ENCODE data around the gene PRSS35.
"Not testable (repeated sequence)": the region's sequence is repeated elsewhere in the genome, so short reads cannot be mapped to it uniquely, and the experiment has no call there.

Gene PRSS35

GRCh38 chr6:83511901-83512681, at the start of gene PRSS35:
PRSS35 (plus strand) TSS chr6:83512534; CDS start chr6:83523442, 10,908 bp downstream.
- no peak for DNase-seq (ENCODE audit: low spot score)

GRCh38 chr6:83463886-83464285, 48.4 kb upstream of the PRSS35 start:
- no peak for DNase-seq (ENCODE audit: low spot score)

GRCh38 chr6:83464381-83465140, 47.8 kb upstream of the PRSS35 start:
- no peak for DNase-seq (ENCODE audit: low spot score)

- no peak for DNase-seq (ENCODE audit: low spot score)
These were observed 46.0 kb upstream of the PRSS35 start for GRCh38 chr6:83466328-83466727.

- peak; percentile 3 for DNase-seq (ENCODE audit: low spot score)
These were observed 44.7 kb upstream of the PRSS35 start for GRCh38 chr6:83467620-83468036.

DNA sequence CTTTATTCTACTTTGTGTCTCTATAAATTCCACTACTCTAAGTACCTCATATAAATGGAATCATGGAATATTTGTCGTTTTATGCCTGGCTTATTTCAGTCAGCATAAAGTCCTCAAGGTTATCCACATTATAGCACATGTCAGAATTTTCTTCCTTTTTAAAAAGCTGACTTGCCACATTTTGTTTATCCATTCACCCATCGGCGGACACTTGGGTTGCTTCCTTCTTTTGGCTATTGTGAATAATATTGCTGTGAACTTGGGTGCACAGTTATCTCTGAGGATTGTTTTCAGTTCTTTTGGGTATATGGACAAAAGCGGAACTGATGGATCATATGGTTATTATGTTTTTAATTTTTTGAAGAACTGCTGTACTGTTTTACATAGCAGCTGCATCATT, 42.3 kb upstream of the PRSS35 start:
- DNase-seq (ENCODE audit: low spot score), result no peak

DNA sequence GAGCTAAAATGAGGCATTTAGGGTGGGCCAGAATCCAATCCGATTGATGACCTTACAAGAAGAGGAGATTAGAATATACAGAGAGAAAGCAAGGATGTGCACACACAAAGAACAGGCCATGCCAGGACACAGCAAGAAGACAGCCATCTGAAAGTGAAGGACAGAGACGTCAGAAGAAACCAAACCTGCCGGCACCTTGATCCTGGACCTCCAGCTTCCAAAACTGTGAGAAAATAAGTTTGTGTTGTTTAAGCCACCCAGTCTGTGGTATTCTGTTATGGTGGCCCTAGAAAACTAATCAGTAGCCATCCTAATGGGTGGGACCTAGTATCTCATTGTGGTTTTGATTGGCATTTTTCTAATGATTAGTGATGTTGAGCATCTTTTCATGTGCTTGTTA, 41.7 kb upstream of the PRSS35 start:
- no peak for DNase-seq (ENCODE audit: low spot score)

DNA sequence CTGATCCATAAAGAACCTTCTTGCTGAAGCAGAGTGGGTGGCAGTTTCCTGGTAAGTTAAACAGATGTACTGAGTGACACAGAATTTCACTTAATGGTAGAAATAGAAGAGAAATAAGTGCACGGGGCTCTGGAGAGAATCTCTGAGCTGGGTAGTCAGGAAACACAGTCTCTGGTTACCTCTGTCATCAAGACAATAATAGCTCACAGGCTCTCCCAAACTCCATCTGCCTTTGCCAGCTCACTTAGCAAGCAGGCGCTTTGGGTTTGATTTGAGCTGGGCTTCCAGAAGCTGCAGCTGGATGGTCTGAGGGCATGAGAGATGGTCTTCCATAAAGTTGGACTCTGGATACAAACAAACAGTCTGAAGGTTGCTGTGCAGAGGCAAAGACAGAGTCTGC, 39.6 kb upstream of the PRSS35 start:
- no peak for DNase-seq (ENCODE audit: low spot score)

- DNase-seq (ENCODE audit: low spot score), result no peak
These were observed 38.0 kb upstream of the PRSS35 start for GRCh38 chr6:83474309-83474708.

DNA sequence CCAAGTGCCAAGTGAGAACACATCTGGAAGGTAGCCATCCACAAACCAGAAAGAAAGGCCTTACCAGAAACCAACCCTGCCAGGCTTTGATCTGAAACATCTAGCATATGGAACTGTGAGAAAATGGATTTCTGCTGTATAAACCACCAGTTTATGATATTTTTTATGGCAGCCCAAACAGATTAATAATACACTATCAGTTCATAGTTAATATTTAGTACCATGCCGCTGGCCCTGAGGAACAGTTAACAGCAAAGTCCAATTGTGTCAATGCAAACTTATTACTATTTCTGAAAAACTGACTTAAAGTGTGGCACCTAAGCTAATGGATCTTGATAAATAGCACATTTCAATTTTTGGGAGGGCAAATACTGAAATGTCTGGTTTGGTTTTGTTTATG, 35.4 kb upstream of the PRSS35 start:
- DNase-seq (ENCODE audit: low spot score), result no peak

DNA sequence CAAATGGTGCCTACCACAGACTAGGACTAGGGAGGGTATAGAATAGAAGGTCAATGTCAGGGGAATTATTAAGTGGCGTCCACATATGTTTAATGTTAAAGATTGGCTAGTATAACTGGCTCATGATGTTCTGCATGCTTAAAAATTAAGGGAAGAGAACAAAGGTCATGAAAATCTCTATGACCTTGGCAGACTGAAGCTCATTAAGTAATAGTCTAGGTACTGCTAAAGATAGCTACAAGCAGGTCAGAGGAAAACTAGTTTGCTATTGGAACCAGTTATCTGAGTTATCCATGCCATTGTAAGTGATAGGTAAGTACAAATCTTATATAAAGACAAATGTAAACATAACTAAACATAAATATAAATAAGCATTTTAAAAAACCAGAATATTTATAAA, 32.9 kb upstream of the PRSS35 start:
- DNase-seq (ENCODE audit: low spot score), result no peak

- DNase-seq (ENCODE audit: low spot score), result no peak
These were observed 31.9 kb upstream of the PRSS35 start for GRCh38 chr6:83480470-83480869.

DNA sequence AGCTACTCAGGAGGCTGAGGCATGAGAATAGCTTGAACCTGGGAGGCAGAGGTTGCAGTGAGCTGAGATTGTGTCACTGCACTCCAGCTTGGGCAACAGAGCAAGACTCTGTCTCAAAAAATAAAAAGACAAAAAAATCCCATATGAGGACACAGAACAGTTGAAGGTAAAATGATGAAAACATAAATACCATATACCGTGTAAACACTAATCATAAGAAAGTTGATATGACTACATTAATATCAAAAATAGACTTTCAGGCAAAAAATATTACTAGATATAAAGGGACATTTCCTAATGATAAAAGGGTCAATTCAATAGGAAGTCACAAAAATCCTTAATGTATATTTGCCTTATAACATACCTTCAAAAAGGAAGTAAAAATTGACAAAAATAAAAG, 30.4 kb upstream of the PRSS35 start:
- not testable (repeated sequence) for DNase-seq (ENCODE audit: low spot score)

DNA sequence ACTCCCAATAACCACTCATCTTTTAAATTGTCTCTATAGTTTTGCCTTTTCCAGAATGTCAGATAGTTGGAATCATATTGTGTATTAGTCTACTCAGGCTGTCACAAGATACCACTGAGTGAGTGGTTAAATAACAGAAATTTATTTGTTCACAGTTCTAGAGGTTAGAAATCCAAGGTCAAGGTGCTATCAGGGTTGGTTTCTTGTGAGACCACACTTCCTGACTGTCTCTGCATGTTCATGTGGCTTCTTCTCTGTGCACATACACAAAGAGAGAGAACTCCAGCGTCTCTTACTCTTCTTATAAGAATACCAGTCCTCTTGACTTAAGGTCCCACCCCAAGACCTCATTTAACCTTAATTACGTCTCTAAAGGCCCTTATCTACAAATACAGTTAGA, 23.9 kb upstream of the PRSS35 start:
- no peak for DNase-seq (ENCODE audit: low spot score)

DNA sequence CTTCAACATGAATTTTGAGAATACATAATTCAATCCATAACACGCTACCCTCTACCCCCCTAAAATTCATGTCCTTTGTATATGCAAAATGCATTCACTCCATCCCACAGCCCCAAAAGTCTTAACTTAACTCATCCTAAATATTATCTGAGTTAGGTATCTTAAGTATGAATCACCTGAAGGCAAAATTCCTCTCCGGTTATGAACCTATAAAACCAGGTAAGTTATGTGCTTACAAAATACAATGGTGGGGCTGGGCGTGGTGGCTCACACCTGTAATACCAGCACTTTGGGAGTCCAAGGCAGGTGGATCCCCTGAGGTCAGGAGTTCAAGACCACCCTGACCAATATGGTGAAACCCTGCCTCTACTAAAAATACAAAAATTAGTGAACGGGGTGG, 23.5 kb upstream of the PRSS35 start:
- no peak for DNase-seq (ENCODE audit: low spot score)

- no peak for DNase-seq (ENCODE audit: low spot score)
These were observed 22.0 kb upstream of the PRSS35 start for GRCh38 chr6:83490217-83490807.

DNA sequence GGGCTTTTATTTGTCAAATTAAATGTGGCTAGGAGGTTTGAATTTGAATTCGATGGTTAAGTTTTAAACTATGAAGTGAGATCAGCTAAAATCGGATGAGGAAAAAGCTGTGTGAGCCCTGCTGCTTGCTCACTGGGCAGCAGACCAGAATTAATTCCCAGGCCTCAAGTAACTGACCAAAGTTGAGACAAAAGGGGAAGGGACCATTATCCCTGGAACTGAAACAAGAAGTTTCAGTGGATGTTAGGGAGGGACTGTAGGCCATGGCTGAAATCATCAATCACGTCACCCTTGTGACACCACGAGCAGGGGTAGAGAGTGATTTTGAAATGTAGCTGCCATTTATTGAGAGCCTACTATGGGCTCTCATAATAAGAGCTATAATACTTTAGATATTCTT, 7.0 kb upstream of the PRSS35 start:
- DNase-seq (ENCODE audit: low spot score), result no peak

GRCh38 chr6:83509441-83509840, 2.9 kb upstream of the PRSS35 start:
- no peak for DNase-seq (ENCODE audit: low spot score)

DNA sequence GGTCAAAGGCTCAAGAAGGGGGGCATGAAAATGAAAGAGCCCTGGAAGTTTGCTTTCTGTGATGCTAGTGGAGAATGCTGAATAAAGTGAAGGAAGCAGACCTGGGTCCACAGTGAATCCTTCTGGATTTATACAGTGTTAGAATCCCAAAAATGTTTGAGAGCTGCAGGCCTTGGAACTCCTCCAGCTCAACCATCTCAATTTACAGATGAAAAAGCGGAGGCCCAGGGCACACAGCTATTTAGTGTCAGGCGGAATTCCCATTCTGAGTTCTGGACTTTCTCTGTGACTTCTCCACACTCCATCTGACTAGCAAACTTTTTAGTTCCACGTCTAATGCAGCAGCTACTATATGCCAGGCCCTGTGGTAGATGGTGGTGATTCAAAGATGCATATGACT, 1.5 kb upstream of the PRSS35 start:
- DNase-seq (ENCODE audit: low spot score), result no peak

DNA sequence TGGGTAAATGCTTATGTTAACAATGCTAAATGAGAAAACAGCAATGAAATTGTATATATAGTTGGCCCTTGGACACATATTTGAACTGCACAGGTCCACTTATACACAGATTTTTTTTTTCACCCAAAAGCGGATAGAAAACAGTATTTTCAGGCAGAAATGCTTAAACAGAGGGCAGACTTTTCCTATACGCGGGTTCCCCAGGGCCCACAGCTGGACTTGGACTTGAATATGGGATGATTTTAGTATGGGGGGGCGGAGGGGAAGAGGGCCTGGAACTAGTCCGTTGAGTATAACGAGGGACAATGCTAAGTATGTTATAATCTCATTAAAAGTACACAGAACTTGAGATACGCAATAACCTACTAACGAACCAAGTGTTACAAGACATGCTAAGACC, 1.1 kb upstream of the PRSS35 start:
- no peak for DNase-seq (ENCODE audit: low spot score)

DNA sequence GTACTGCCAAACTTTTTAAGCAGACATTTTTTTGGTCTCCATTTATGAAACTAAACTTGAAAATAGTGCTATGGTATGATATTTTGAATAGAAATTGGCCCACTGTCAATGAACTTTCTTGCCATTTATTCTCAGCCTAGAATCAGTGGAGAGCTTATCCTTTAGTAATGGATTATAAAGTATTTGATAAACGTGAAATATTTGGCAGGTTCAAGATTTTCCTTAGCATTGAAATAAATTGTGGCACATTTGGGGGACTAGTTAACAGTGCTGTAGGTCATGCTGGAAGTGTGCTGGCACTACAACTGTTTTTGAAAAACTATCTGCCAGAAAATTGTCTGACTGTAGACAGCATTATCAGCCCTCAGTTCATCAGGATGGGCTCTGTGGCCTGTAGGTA, 2.1 kb downstream of the PRSS35 start:
- no peak for DNase-seq (ENCODE audit: low spot score)

DNA sequence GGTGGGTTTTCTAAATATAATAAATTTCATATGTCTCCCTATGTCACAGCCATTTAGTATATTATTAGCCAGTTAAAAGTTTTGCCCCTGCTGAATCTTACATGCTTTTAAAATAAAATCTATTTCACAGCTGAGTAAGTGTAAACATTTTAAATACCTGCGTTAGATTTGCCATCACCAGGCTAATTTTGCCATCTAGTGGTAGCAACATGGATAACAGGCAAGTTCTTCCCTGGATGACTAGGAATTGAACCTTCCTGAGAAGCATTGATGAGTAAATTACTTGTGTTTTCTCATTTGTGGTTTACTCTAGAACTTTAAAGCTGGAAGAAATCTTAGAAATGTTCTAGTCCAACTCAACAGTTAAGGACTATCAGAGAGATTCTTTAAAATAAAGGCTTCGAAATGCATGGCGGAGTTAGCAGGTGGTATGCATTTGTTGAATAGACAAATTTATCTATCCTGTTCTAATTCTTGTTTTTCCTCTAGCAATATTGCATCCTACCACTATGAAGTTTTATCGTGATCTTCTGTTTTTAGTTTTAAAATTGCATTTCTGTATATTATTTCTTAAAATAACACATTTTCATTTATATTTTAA, 2.6 kb downstream of the PRSS35 start:
- DNase-seq (ENCODE audit: low spot score), result peak; percentile 53

DNA sequence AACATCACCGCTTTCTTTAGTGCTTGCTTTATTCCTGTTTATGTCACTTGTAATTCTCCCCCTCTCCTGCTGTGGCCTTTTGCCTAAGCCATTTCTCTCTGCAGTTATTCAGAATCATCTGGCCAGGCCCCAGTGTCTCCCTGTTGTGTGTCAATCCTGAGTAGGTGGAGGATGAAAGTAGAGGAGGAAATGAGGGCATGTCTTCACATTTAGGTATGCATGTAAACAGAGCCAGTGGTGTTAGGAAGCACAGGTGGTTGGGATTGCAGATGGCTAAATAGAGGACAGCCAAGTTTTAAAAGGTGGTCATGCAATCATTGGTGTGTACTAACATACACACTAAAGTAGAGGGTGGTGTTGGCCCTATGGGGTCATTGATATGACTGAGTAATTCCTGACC, 5.2 kb downstream of the PRSS35 start:
- no peak for DNase-seq (ENCODE audit: low spot score)

Measured in CD4-positive, alpha-beta T cell treated with Interleukin-2 at 100 ng/mL for 4 hours (primary cell).